Endothelial cell of umbilical vein (primary cell): Measurements from ENCODE around the gene CTBP1. TPM values are rescaled to one million over a fixed set of nuclear protein-coding genes. Genes with fewer than 3 reads are reported as not detected.

Source experiments
- BruUV-seq: library from RNA; stranded (reverse); fragments of 400-500 nt; replicated peaks from 2 replicates; lab custom pipeline; 2021; lab: Mats Ljungman, UMichigan
- CTCF ChIA-PET: fragments of 300-600, 350-600 bp; sonication (Branson Sonifier 250); formaldehyde crosslinking; loops from one replicate; lab custom pipeline; 2021; ENCODE audit warnings: antibody characterized with exemption, inconsistent platforms; lab: Charles Lee
- POLR2A ChIA-PET: fragments of 300-600, 350-600 bp; sonication (Branson Sonifier 250); formaldehyde crosslinking; loops from one replicate; lab custom pipeline; 2021; ENCODE audit warnings: antibody characterized with exemption, inconsistent platforms; lab: Charles Lee
- DNase-seq: peaks from one replicate; pipeline ENCODE4 v3.0.0-alpha.2; 2011; ENCODE audit warnings: low read depth, low spot score
- FAIRE-seq: peaks from 2 replicates; lab custom pipeline; 2011; peaks lifted over from hg19 to GRCh38; lab: Jason Lieb, UNC
- H2AFZ ChIP-seq: 2 replicates; pipeline ENCODE4 v1.6.0; 2012; ENCODE audit warnings: low read depth, low read length, control low read depth, inconsistent platforms
- H3K27ac ChIP-seq: 2 replicates; pipeline ENCODE4 v1.5.1; 2011; ENCODE audit warnings: low read depth, mild to moderate bottlenecking, control low read depth, low read length, moderate library complexity; ENCODE audit not compliant: insufficient read depth
- H3K27me3 ChIP-seq, 2 experiments: 2 replicates each; pipeline versions ENCODE4 v1.6.0 to v1.6.1; 2011; ENCODE audit warnings: low read length in 2 of 2, mixed read lengths in 1 of 2; ENCODE audit not compliant: control insufficient read depth in 2 of 2, insufficient read depth in 2 of 2
- H3K36me3 ChIP-seq, 2 experiments: 2 replicates in 1 of 2; 3 replicates in 1 of 2; pipeline ENCODE4 v1.5.1; 2011; ENCODE audit warnings: low read length in 2 of 2, mild to moderate bottlenecking in 1 of 2, moderate library complexity in 1 of 2; ENCODE audit not compliant: control insufficient read depth in 2 of 2, insufficient read depth in 2 of 2; ENCODE audit errors: extremely low read depth in 1 of 2
- H3K4me1 ChIP-seq: 3 replicates; pipeline ENCODE4 v1.5.1; 2011; ENCODE audit warnings: mild to moderate bottlenecking, low read length; ENCODE audit not compliant: control insufficient read depth, insufficient read depth; ENCODE audit errors: extremely low read depth
- H3K4me2 ChIP-seq: 2 replicates; pipeline ENCODE4 v1.6.1; 2011; ENCODE audit warnings: low read length, control low read depth, mixed read lengths; ENCODE audit not compliant: insufficient read depth
- H3K4me3 ChIP-seq, 3 experiments: fragments of 200-600 bp in 1 of 3; sonication (generic), shearing (Covaris generic) in 1 of 3; replicated peaks in 1 of 3; 2 replicates each; pipeline ENCODE4 v1.5.1; 2011 to 2016; ENCODE audit warnings: control low read depth in 3 of 3, low read length in 3 of 3, mild to moderate bottlenecking in 2 of 3, inconsistent platforms in 1 of 3, low read depth in 1 of 3, moderate library complexity in 1 of 3; ENCODE audit not compliant: insufficient read depth in 1 of 3
- H3K79me2 ChIP-seq: 2 replicates; pipeline ENCODE4 v1.6.0; 2012; ENCODE audit warnings: low read length, inconsistent platforms; ENCODE audit not compliant: control insufficient read depth, insufficient read depth
- H3K9ac ChIP-seq: replicated peaks from 2 replicates; pipeline ENCODE3; 2011; ENCODE audit warnings: low read length, control low read depth; ENCODE audit not compliant: insufficient read depth; ENCODE audit errors: extremely low read depth
- H3K9me1 ChIP-seq: replicated peaks from 3 replicates; pipeline ENCODE4 v1.6.0; 2011; ENCODE audit warnings: mild to moderate bottlenecking, low read length; ENCODE audit not compliant: control insufficient read depth, insufficient read depth; ENCODE audit errors: extremely low read depth
- H3K9me3 ChIP-seq: replicated peaks from 2 replicates; pipeline ENCODE4 v1.5.1; 2012; ENCODE audit warnings: low read length, inconsistent platforms; ENCODE audit not compliant: control insufficient read depth, insufficient read depth
- H4K20me1 ChIP-seq: replicated peaks from 2 replicates; pipeline ENCODE3; 2011; ENCODE audit warnings: mild to moderate bottlenecking, low read length; ENCODE audit not compliant: control insufficient read depth, insufficient read depth; ENCODE audit errors: extremely low read depth
- CTCF ChIP-seq, 2 donors: IDR thresholded peaks; 1 replicate in 1 of 2; 2 replicates in 1 of 2; pipeline ENCODE4 v1.5.1; 2011; ENCODE audit warnings: low read length in 2 of 2, mild to moderate bottlenecking in 2 of 2, moderate library complexity in 2 of 2, control low read depth in 1 of 2, inconsistent platforms in 1 of 2, low read depth in 1 of 2; ENCODE audit not compliant: insufficient read depth in 1 of 2; ENCODE audit errors: extremely low read depth in 1 of 2
- EZH2 ChIP-seq: IDR thresholded peaks from 2 replicates; pipeline ENCODE4 v1.6.1; 2012; ENCODE audit warnings: borderline replicate concordance, low read depth, mild to moderate bottlenecking, moderate library complexity, low read length, inconsistent platforms; ENCODE audit not compliant: severe bottlenecking
- FOS ChIP-seq: IDR thresholded peaks from 2 replicates; pipeline ENCODE4 v1.6.1; 2011; ENCODE audit warnings: mild to moderate bottlenecking, low read length, moderate library complexity, borderline replicate concordance; ENCODE audit not compliant: insufficient read depth
- GATA2 ChIP-seq: IDR thresholded peaks from 2 replicates; pipeline ENCODE4 v1.7.0; 2011; ENCODE audit warnings: low read depth, mild to moderate bottlenecking, moderate library complexity, mixed read lengths, low read length; ENCODE audit not compliant: insufficient read length, insufficient read depth
- JUN ChIP-seq: IDR thresholded peaks from 2 replicates; pipeline ENCODE4 v1.6.1; 2011; ENCODE audit warnings: borderline replicate concordance, low read depth; ENCODE audit not compliant: insufficient read length, insufficient read depth
- MAX ChIP-seq: IDR thresholded peaks from 2 replicates; pipeline ENCODE4 v1.6.1; 2011; ENCODE audit not compliant: insufficient read depth, insufficient read length
- MYC ChIP-seq: IDR thresholded peaks from one replicate; pipeline ENCODE4 v1.6.1; 2011; ENCODE audit warnings: mild to moderate bottlenecking, low read depth, low read length
- POLR2A ChIP-seq: IDR thresholded peaks from 2 replicates; pipeline ENCODE4 v1.6.1; 2012; ENCODE audit warnings: low read depth, mild to moderate bottlenecking, control low read depth, low read length
- POLR2AphosphoS5 ChIP-seq: IDR thresholded peaks from 2 replicates; pipeline ENCODE4 v1.6.1; 2012; ENCODE audit warnings: low read depth, mild to moderate bottlenecking, control low read depth, low read length, moderate library complexity; ENCODE audit not compliant: insufficient read depth
- dilution Hi-C: fragments of 300-500 bp; cut with MboI; formaldehyde crosslinking; loops from one replicate; pipeline ENCODE4 v1.15.0; 2019; ENCODE audit warnings: low sequenced_read_pairs; ENCODE audit not compliant: extremely low pct_ligation_motif_present
- intact Hi-C: fragments of 100-400 bp; cut with micrococcal nuclease; formaldehyde crosslinking; loops from one replicate; pipeline ENCODE4 v1.10.0; 2022
- polyA plus RNA-seq, 4 experiments: library from polyadenylated mRNA; depleted of rRNA in 3 of 4; stranded (reverse) in 3 of 4; unstranded in 1 of 4; fragments of >200 nt; gene quantifications; 2 replicates each; pipeline versions ENCODE4 v1.2.1 to v1.2.3, GENCODE V29; 2011 to 2012; ENCODE audit warnings: missing spikeins in 1 of 4
- total RNA-seq: library from RNA; stranded (reverse); gene quantifications from 2 replicates; pipeline ENCODE4 v1.2.3, GENCODE V29; 2021

Gene CTBP1
- total and polyA plus RNA-seq, 2 donors (not counting 3 experiments of a cell fraction or from before 2014, with no cell fraction given) = 165 to 167 TPM

- BruUV-seq = no TSS peak
- Histone ChIP-seq H3K27me3 (no peaks in the 10 kb centered on the region), H3K27ac (no peak overlapping the region), H2AFZ (no peak overlapping the region), H3K4me2 (no peak overlapping the region), H3K9ac (no peak overlapping the region), H3K79me2 (no peaks in the 10 kb centered on the region), H3K4me3 (no peak overlapping the region), H3K9me1 (no peaks in the 10 kb centered on the region), H3K36me3 (peaks cover 8 to 39% of the 10 kb centered on the region in 2 experiments), H4K20me1 (no peaks in the 10 kb centered on the region), H3K4me1 (no peaks in the 10 kb centered on the region), H3K9me3 (no peaks in the 10 kb centered on the region)
- intact Hi-C loops (no loop called here), dilution Hi-C loops (no loop called here)
- ChIA-PET CTCF (interaction anchor here (1.1 kb wide), 1 partner anchor 48 kb away, joined by 3 read pairs; no protein-coding TSS in a partner anchor), POLR2A (no interaction called here)
- FAIRE-seq (no peak), DNase-seq (no peak)
- no peak for TF ChIP-seq POLR2A
- TF ChIP-seq POLR2AphosphoS5 = no peak
- no peak for TF ChIP-seq MAX
- no peak for TF ChIP-seq MYC
- no peak for TF ChIP-seq JUN
- no peak for TF ChIP-seq FOS
- no peak for TF ChIP-seq GATA2
- no peak for TF ChIP-seq EZH2
- TF ChIP-seq CTCF (IDR thresholded peaks at IDR 0.05; ENCODE audit: extremely low read depth in 1 of 2, insufficient read depth in 1 of 2, low read depth in 1 of 2, low read length in 2 of 2) = no peak
Observed at GRCh38 chr4:1215141-1216075, 33.5 kb downstream of the CTBP1 start.
